ENCODE data around the gene SDE2. TPM values are rescaled to one million over a fixed set of nuclear protein-coding genes. Genes with fewer than 3 reads are reported as not detected.

SDE2 gene
- total RNA-seq, 4 donors from 2014 or later: 20.1 to 30.0 (median 23.0) TPM

GRCh38 chr1:226004396-226004795 lies 5.3 kb upstream of the SDE2 start:
- Histone ChIP-seq H3K4me1 (peaks cover 7 to 10% of the 10 kb centered on the region in 2 donors), H3K27ac (no peak overlapping the region), H3K36me3 (no peaks in the 10 kb centered on the region), H3K27me3 (no peaks in the 10 kb centered on the region), H3K9me3 (no peaks in the 10 kb centered on the region), H3K4me3 (no peak overlapping the region)
- DNase-seq (no peak), ATAC-seq (no peak)
- intact Hi-C loops (cut with DNase I; ENCODE audit: low total_unique reads) (no loop called here), in situ Hi-C loops (cut with MboI; ENCODE audit: low sequenced_read_pairs in 4 of 4) (loop anchor here in 1 of 4 donors (10.0 kb wide), 1 partner anchor 50 kb away; no protein-coding TSS in a partner anchor)
- TF ChIP-seq POLR2A (IDR thresholded peaks at IDR 0.05): no peak
- TF ChIP-seq, protein P1, sequence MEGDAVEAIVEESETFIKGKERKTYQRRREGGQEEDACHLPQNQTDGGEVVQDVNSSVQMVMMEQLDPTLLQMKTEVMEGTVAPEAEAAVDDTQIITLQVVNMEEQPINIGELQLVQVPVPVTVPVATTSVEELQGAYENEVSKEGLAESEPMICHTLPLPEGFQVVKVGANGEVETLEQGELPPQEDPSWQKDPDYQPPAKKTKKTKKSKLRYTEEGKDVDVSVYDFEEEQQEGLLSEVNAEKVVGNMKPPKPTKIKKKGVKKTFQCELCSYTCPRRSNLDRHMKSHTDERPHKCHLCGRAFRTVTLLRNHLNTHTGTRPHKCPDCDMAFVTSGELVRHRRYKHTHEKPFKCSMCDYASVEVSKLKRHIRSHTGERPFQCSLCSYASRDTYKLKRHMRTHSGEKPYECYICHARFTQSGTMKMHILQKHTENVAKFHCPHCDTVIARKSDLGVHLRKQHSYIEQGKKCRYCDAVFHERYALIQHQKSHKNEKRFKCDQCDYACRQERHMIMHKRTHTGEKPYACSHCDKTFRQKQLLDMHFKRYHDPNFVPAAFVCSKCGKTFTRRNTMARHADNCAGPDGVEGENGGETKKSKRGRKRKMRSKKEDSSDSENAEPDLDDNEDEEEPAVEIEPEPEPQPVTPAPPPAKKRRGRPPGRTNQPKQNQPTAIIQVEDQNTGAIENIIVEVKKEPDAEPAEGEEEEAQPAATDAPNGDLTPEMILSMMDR (IDR thresholded peaks at IDR 0.05 in 4 of 5, conservative IDR thresholded peaks at IDR 0.05 in 1 of 5): no peak

- in situ Hi-C loops (cut with MboI; ENCODE audit: low sequenced_read_pairs in 4 of 4): loop anchor here in 1 of 4 donors (10.0 kb wide), 1 partner anchor 51 kb away; no protein-coding TSS in a partner anchor
- Histone ChIP-seq H3K36me3 (no peaks in the 10 kb centered on the region), H3K4me3 (no peak overlapping the region), H3K27ac (peak overlapping the region; percentile 61 to 98 (median 92)), H3K27me3 (no peaks in the 10 kb centered on the region), H3K9me3 (no peaks in the 10 kb centered on the region), H3K4me1 (peaks cover 7 to 10% of the 10 kb centered on the region in 2 donors)
- intact Hi-C loops (cut with DNase I; ENCODE audit: low total_unique reads): no loop called here
- no peak for DNase-seq
- no peak for ATAC-seq
- TF ChIP-seq POLR2A (IDR thresholded peaks at IDR 0.05): no peak
- TF ChIP-seq, protein P1 (IDR thresholded peaks at IDR 0.05 in 4 of 5, conservative IDR thresholded peaks at IDR 0.05 in 1 of 5): no peak
These were observed 4.5 kb upstream of the SDE2 start for GRCh38 chr1:226003502-226004170.

GRCh38 chr1:226002667-226003501 lies 3.7 kb upstream of the SDE2 start:
- Histone ChIP-seq H3K36me3 (no peaks in the 10 kb centered on the region), H3K4me3 (no peak overlapping the region), H3K27ac (peak overlapping the region; percentile 61 to 98 (median 92)), H3K4me1 (peaks cover 14 to 15% of the 10 kb centered on the region in 2 donors), H3K27me3 (no peaks in the 10 kb centered on the region), H3K9me3 (no peaks in the 10 kb centered on the region)
- DNase-seq (peak; percentile 34 to 48), ATAC-seq (no peak)
- in situ Hi-C loops (cut with MboI; ENCODE audit: low sequenced_read_pairs in 4 of 4): loop anchor here in 1 of 4 donors (10.0 kb wide), 1 partner anchor 52 kb away; no protein-coding TSS in a partner anchor
- intact Hi-C loops (cut with DNase I; ENCODE audit: low total_unique reads): no loop called here
- TF ChIP-seq, protein P1 (IDR thresholded peaks at IDR 0.05 in 4 of 5, conservative IDR thresholded peaks at IDR 0.05 in 1 of 5): no peak
- TF ChIP-seq POLR2A (IDR thresholded peaks at IDR 0.05): peak; percentile 4 to 46

DNA sequence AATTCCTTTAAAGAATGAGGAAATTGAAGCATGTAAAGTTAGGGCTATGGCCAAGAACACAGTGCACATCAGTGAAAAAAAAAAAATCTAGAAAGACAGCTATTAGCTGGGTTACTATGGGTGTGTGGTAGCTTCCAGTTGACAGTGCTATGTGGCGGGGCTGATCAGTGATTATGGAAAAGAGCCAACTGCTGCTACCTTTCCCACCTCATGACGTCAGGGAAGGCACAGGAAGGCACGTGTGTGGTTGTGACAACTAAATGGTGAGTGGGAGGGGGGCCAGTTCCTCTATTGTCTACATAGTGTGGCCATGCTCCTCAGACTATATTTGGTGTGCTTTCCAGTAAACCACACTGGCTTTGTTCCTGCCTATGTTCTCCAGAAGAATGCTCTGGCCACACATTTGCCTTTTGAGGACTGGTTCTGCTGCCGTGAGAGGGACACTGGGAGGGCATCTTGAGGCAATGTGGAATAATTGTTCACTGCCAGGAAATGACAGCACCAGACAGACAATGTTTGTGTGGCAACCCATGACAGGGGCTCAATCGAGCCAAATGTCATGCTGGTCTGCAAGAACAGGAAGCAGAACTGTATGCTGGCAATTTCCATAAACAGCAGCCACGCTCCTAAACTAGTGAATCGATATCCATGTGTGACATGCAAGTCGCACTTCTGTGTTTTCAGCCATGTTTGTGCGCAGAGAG lies 3.0 kb upstream of the SDE2 start:
- H3K27me3 ChIP-seq: no peaks in the 10 kb centered on the region
- intact Hi-C loops (cut with DNase I; ENCODE audit: low total_unique reads): no loop called here
- peaks cover 22 to 23% of the 10 kb centered on the region in 2 donors for H3K4me1 ChIP-seq
- TF ChIP-seq POLR2A (IDR thresholded peaks at IDR 0.05): peak; percentile 12 to 33
- TF ChIP-seq, protein P1 (IDR thresholded peaks at IDR 0.05 in 4 of 5, conservative IDR thresholded peaks at IDR 0.05 in 1 of 5): no peak
- H3K36me3 ChIP-seq: no peaks in the 10 kb centered on the region
- H3K4me3 ChIP-seq: no peak overlapping the region
- in situ Hi-C loops (cut with MboI; ENCODE audit: low sequenced_read_pairs in 4 of 4): loop anchor here in 1 of 4 donors (10.0 kb wide), 1 partner anchor 53 kb away; no protein-coding TSS in a partner anchor
- H3K9me3 ChIP-seq: no peaks in the 10 kb centered on the region
- peak; percentile 52 to 59 for DNase-seq
- ATAC-seq: peak; percentile 6 to 17
- H3K27ac ChIP-seq: peak overlapping the region; percentile 92 to 98 (median 93)
